ENCODE results near the gene GPS2. TPM values are rescaled to one million over a fixed set of nuclear protein-coding genes. Genes with fewer than 3 reads are reported as not detected.

Gene GPS2
- total and polyA plus RNA-seq, 7 donors, result 71.8 to 197 (median 101) TPM

DNA sequence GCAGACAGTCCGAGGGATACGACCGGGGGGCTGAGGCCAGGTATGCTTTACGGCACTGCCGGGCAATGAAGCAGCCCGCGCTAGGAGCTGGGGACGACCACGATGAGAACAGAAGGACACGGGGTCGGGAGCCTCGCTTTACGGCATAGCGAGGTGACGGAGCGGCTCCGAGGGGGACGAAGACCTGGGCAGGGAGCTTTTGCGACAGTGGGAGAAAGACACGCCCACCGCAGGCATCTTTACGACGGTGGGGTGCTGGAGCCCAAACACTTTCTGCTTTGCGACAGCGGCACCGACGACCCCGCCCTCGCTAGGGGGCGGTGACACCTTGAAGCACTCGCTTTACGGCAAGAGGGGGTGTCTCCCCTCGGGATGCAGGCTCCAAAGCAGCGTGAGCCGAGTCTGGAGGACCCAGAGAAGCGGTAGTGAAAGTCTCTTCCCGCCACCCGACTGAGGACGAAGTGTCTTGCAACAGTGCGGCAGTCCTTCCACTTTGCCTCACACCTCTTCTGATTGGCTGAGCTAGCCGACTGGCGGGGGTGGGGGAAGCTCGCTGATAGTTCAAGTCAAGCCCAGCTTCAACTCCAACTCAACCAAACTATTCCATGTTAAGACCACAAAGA lies 14.3 kb upstream of the GPS2 start:
- DNase-seq, result peak; percentile 99
- Histone ChIP-seq H3K4me3 (peak overlapping the region; percentile 95), H3K4me1 (peaks cover 12% of the 10 kb centered on the region), H3K27ac (peak overlapping the region; percentile 92), H3K36me3 (ENCODE audit: insufficient read depth in 1 of 2, low read depth in 1 of 2) (peaks cover 0 to 26% of the 10 kb centered on the region in 2 donors), H3K9me3 (no peaks in the 10 kb centered on the region), H3K27me3 (ENCODE audit: insufficient read depth in 3 of 3, low read length in 2 of 3) (no peaks in the 10 kb centered on the region)
- peak; percentile 86 to 93 (median 91) for ATAC-seq
- intact Hi-C loops (cut with DNase I), result no loop called here
- TF ChIP-seq CTCF (IDR thresholded peaks at IDR 0.05), result no peak
- WGBS, 3 donors, result 0% methylated on average over 40 to 43 of the region's 43 CpGs

GRCh38 chr17:7328840-7329373 lies 13.7 kb upstream of the GPS2 start, which contains the start of gene NEURL4:
Gene NEURL4 (minus strand): TSS chr17:7329335. CDS start chr17:7329312, 23 bp downstream.
- 0 to 1% (median 0%) methylated on average over 37 to 50 of the region's 50 CpGs for WGBS, 3 donors
- Histone ChIP-seq H3K27ac (peak within 1 kb of the TSS; percentile 92), H3K27me3 (ENCODE audit: insufficient read depth in 3 of 3, low read length in 2 of 3) (no peaks in the 10 kb centered on the region), H3K9me3 (no peaks in the 10 kb centered on the region), H3K4me1 (peaks cover 12% of the 10 kb centered on the region), H3K36me3 (ENCODE audit: insufficient read depth in 1 of 2, low read depth in 1 of 2) (peaks cover 0 to 32% of the 10 kb centered on the region in 2 donors), H3K4me3 (peak within 1 kb of the TSS; percentile 95)
- ATAC-seq, result peak in 1 of 4 donors; percentile 27
- no peak for TF ChIP-seq CTCF (IDR thresholded peaks at IDR 0.05)
- intact Hi-C loops (cut with DNase I), result no loop called here
- no peak for DNase-seq

DNA sequence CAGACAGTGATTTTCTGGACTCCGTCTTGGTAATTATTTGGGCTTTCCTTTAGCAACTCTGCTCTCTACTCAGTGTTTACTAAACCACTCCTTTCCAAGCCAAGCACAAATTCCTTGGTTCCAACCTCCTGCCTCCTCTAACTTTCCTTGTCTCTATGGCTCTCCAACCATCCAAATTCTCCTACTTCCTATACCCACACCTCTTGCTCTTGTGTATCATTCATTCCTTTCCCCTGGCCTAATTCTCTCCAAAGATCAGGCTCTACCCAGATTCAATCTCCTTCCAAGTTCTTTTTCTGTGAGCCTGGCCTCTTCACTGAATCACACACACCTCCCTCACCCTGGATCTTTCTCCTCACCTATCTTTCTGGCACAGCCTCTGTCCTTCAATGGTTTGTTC lies 12.8 kb upstream of the GPS2 start:
- WGBS, 3 donors, result 59 to 85% (median 77%) methylated on average over 1 of the region's 1 CpG
- intact Hi-C loops (cut with DNase I), result no loop called here
- ATAC-seq (no peak), DNase-seq (no peak)
- Histone ChIP-seq H3K9me3 (no peaks in the 10 kb centered on the region), H3K4me1 (peaks cover 12% of the 10 kb centered on the region), H3K27me3 (ENCODE audit: insufficient read depth in 3 of 3, low read length in 2 of 3) (no peaks in the 10 kb centered on the region), H3K27ac (no peak overlapping the region), H3K36me3 (ENCODE audit: insufficient read depth in 1 of 2, low read depth in 1 of 2) (peaks cover 2 to 41% of the 10 kb centered on the region in 2 donors), H3K4me3 (peak overlapping the region; percentile 95)
- TF ChIP-seq CTCF (IDR thresholded peaks at IDR 0.05), result no peak

DNA sequence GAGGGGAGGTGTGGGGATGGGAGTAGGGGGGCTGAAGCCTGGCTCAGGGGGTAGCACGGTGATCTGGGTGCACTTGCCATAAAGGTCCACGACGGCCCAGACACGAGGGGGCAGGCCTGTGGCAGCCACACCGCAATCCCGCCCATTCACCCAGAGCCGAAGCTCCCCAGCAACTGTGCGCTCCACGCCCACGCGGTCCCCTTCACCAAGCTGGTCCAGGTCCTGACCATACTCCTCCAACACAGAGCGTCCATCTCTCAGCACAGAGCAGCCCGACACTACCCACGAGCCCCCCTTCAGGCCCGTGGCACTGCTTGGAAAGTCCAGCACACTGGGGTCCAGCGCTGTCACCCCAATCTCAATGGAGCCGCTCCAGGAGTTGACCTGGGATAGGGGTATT lies 12.3 kb upstream of the GPS2 start:
- ATAC-seq (no peak), DNase-seq (no peak)
- 78 to 95% (median 80%) methylated on average over 13 to 17 of the region's 17 CpGs for WGBS, 3 donors
- H3K4me3 ChIP-seq, result peak overlapping the region; percentile 95
- H3K27ac ChIP-seq, result no peak overlapping the region
- intact Hi-C loops (cut with DNase I), result no loop called here
- H3K9me3 ChIP-seq, result no peaks in the 10 kb centered on the region
- no peak for TF ChIP-seq CTCF (IDR thresholded peaks at IDR 0.05)
- peaks cover 12% of the 10 kb centered on the region for H3K4me1 ChIP-seq
- H3K27me3 ChIP-seq (ENCODE audit: insufficient read depth in 3 of 3, low read length in 2 of 3), result no peaks in the 10 kb centered on the region
- peaks cover 3 to 46% of the 10 kb centered on the region in 2 donors for H3K36me3 ChIP-seq (ENCODE audit: insufficient read depth in 1 of 2, low read depth in 1 of 2)

Data from psoas muscle (tissue), 8 donors.